ENCODE measurements around the gene B4GALNT4. TPM values are rescaled to one million over a fixed set of nuclear protein-coding genes. Genes with fewer than 3 reads are reported as not detected.
"Not testable (repeated sequence)": the region's sequence is repeated elsewhere in the genome, so short reads cannot be mapped to it uniquely, and the experiment has no call there.

B4GALNT4 gene
- total RNA-seq, 2 donors from 2014 or later = 2.1 to 2.7 TPM

- Mint-ChIP-seq H3K4me3 (no peak overlapping the region), H3K36me3 (ENCODE audit: insufficient read depth in 2 of 2) (peaks cover 0 to 2% of the 10 kb centered on the region in 2 donors), H3K27me3 (ENCODE audit: low read depth) (peaks cover 14% of the 10 kb centered on the region), H3K9me3 (peaks cover 2% of the 10 kb centered on the region in 2 donors), H3K27ac (no peak overlapping the region), H3K4me1 (ENCODE audit: low read depth) (peaks cover 5% of the 10 kb centered on the region)
- DNase-seq (peak in 1 of 2 donors; percentile 1), ATAC-seq (replicated peaks in 1 of 2) (no peak)
Observed at GRCh38 chr11:400241-400689, 31.0 kb downstream of the B4GALNT4 start.

GRCh38 chr11:401196-401595 is 31.9 kb downstream of the B4GALNT4 start:
- H3K9me3 Mint-ChIP-seq; H3K4me1 Mint-ChIP-seq (ENCODE audit: low read depth); H3K27ac Mint-ChIP-seq; H3K36me3 Mint-ChIP-seq (ENCODE audit: insufficient read depth in 2 of 2); ATAC-seq (replicated peaks in 1 of 2); H3K4me3 Mint-ChIP-seq; DNase-seq: not testable (repeated sequence)
- peaks cover 14% of the 10 kb centered on the region for H3K27me3 Mint-ChIP-seq (ENCODE audit: low read depth)

GRCh38 chr11:403021-403760 is 33.9 kb downstream of the B4GALNT4 start:
- ATAC-seq (replicated peaks in 1 of 2) = no peak
- Mint-ChIP-seq H3K36me3 (ENCODE audit: insufficient read depth in 2 of 2) (peaks cover 0 to 2% of the 10 kb centered on the region in 2 donors), H3K4me1 (ENCODE audit: low read depth) (peaks cover 8% of the 10 kb centered on the region)

GRCh38 chr11:403761-404431 is 34.6 kb downstream of the B4GALNT4 start:
- H3K27ac Mint-ChIP-seq = no peak overlapping the region
- H3K9me3 Mint-ChIP-seq = no peaks in the 10 kb centered on the region
- no peak overlapping the region for H3K4me3 Mint-ChIP-seq
- DNase-seq (no peak), ATAC-seq (replicated peaks in 1 of 2) (no peak)
- H3K36me3 Mint-ChIP-seq (ENCODE audit: insufficient read depth in 2 of 2) = no peaks in the 10 kb centered on the region
- H3K4me1 Mint-ChIP-seq (ENCODE audit: low read depth) = peaks cover 8% of the 10 kb centered on the region
- peaks cover 10% of the 10 kb centered on the region for H3K27me3 Mint-ChIP-seq (ENCODE audit: low read depth)

More at GRCh38 chr11:403021-403760, 33.9 kb downstream of the B4GALNT4 start:
- no peak for DNase-seq
- Mint-ChIP-seq H3K27ac (no peak overlapping the region), H3K27me3 (ENCODE audit: low read depth) (peaks cover 14% of the 10 kb centered on the region), H3K4me3 (no peak overlapping the region), H3K9me3 (peaks cover 2% of the 10 kb centered on the region in 2 donors)

GRCh38 chr11:404551-405264 is 35.4 kb downstream of the B4GALNT4 start:
- no peak overlapping the region for H3K27ac Mint-ChIP-seq
- H3K4me1 Mint-ChIP-seq (ENCODE audit: low read depth) = peaks cover 5% of the 10 kb centered on the region
- H3K36me3 Mint-ChIP-seq (ENCODE audit: insufficient read depth in 2 of 2) = no peaks in the 10 kb centered on the region
- H3K27me3 Mint-ChIP-seq (ENCODE audit: low read depth) = peaks cover 3% of the 10 kb centered on the region
- H3K4me3 Mint-ChIP-seq = no peak overlapping the region
- ATAC-seq (replicated peaks in 1 of 2) (no peak), DNase-seq (no peak)
- H3K9me3 Mint-ChIP-seq = no peaks in the 10 kb centered on the region

- no peaks in the 10 kb centered on the region for H3K9me3 Mint-ChIP-seq
- H3K27ac Mint-ChIP-seq = no peak overlapping the region
- H3K4me3 Mint-ChIP-seq = peak overlapping the region; percentile 45 to 56
- H3K36me3 Mint-ChIP-seq (ENCODE audit: insufficient read depth in 2 of 2) = no peaks in the 10 kb centered on the region
- peaks cover 4% of the 10 kb centered on the region for H3K4me1 Mint-ChIP-seq (ENCODE audit: low read depth)
- no peak for DNase-seq
- H3K27me3 Mint-ChIP-seq (ENCODE audit: low read depth) = no peaks in the 10 kb centered on the region
- ATAC-seq (replicated peaks in 1 of 2) = no peak
Observed at GRCh38 chr11:405323-405953, 36.1 kb downstream of the B4GALNT4 start.

GRCh38 chr11:405954-406795 is 36.9 kb downstream of the B4GALNT4 start:
- no peak for ATAC-seq (replicated peaks in 1 of 2)
- Mint-ChIP-seq H3K27ac (no peak overlapping the region), H3K27me3 (ENCODE audit: low read depth) (no peaks in the 10 kb centered on the region), H3K9me3 (no peaks in the 10 kb centered on the region), H3K36me3 (ENCODE audit: insufficient read depth in 2 of 2) (no peaks in the 10 kb centered on the region), H3K4me3 (peak overlapping the region; percentile 64), H3K4me1 (ENCODE audit: low read depth) (peaks cover 4% of the 10 kb centered on the region)
- no peak for DNase-seq

- peak; percentile 92 for ATAC-seq (replicated peaks in 1 of 2)
- Mint-ChIP-seq H3K4me1 (ENCODE audit: low read depth) (peaks cover 4% of the 10 kb centered on the region), H3K27ac (no peak overlapping the region), H3K36me3 (ENCODE audit: insufficient read depth in 2 of 2) (no peaks in the 10 kb centered on the region), H3K4me3 (peak overlapping the region; percentile 64), H3K27me3 (ENCODE audit: low read depth) (no peaks in the 10 kb centered on the region), H3K9me3 (no peaks in the 10 kb centered on the region)
- DNase-seq = peak; percentile 90 to 94
Observed at GRCh38 chr11:406796-407650, 37.7 kb downstream of the B4GALNT4 start.

GRCh38 chr11:407651-408123 is 38.4 kb downstream of the B4GALNT4 start:
- H3K9me3 Mint-ChIP-seq = no peaks in the 10 kb centered on the region
- ATAC-seq (replicated peaks in 1 of 2) = no peak
- no peak for DNase-seq
- peak overlapping the region; percentile 52 to 63 for H3K4me3 Mint-ChIP-seq
- no peaks in the 10 kb centered on the region for H3K36me3 Mint-ChIP-seq (ENCODE audit: insufficient read depth in 2 of 2)
- peaks cover 4% of the 10 kb centered on the region for H3K4me1 Mint-ChIP-seq (ENCODE audit: low read depth)
- H3K27ac Mint-ChIP-seq = no peak overlapping the region
- no peaks in the 10 kb centered on the region for H3K27me3 Mint-ChIP-seq (ENCODE audit: low read depth)

- no peak overlapping the region for H3K27ac Mint-ChIP-seq
- H3K9me3 Mint-ChIP-seq = no peaks in the 10 kb centered on the region
- no peaks in the 10 kb centered on the region for H3K27me3 Mint-ChIP-seq (ENCODE audit: low read depth)
- ATAC-seq (replicated peaks in 1 of 2) (no peak), DNase-seq (no peak)
- H3K36me3 Mint-ChIP-seq (ENCODE audit: insufficient read depth in 2 of 2) = no peaks in the 10 kb centered on the region
- H3K4me1 Mint-ChIP-seq (ENCODE audit: low read depth) = peaks cover 10% of the 10 kb centered on the region
- H3K4me3 Mint-ChIP-seq = peak overlapping the region; percentile 52 to 63
Observed at GRCh38 chr11:408154-409007, 39.1 kb downstream of the B4GALNT4 start.
